Hepatocyte (in vitro differentiated cells): ENCODE measurements around the gene CMSS1. TPM values are rescaled to one million over a fixed set of nuclear protein-coding genes. Genes with fewer than 3 reads are reported as not detected.

Source experiments
- DNase-seq: peaks from one replicate; pipeline ENCODE4 v3.0.0-alpha.2; 2016; ENCODE audit warnings: low spot score
- H2AFZ ChIP-seq: fragments of 200-600 bp; sonication (generic); 2 replicates; pipeline ENCODE4 v1.6.0; 2016; ENCODE audit warnings: antibody characterized with exemption, mild to moderate bottlenecking
- H3K27ac ChIP-seq: fragments of 200-600 bp; sonication (generic); 2 replicates; pipeline ENCODE4 v1.5.1; 2016; ENCODE audit warnings: mild to moderate bottlenecking
- H3K27me3 ChIP-seq: fragments of 200-600 bp; sonication (generic); 2 replicates; pipeline ENCODE4 v1.6.1; 2016
- H3K36me3 ChIP-seq: fragments of 200-600 bp; sonication (generic); replicated peaks from 2 replicates; pipeline ENCODE4 v1.5.1; 2016; ENCODE audit warnings: low read depth; ENCODE audit not compliant: insufficient read depth
- H3K4me1 ChIP-seq: fragments of 200-600 bp; sonication (generic); 2 replicates; pipeline ENCODE4 v1.5.1; 2016; ENCODE audit warnings: mild to moderate bottlenecking, moderate library complexity; ENCODE audit not compliant: insufficient read depth
- H3K4me2 ChIP-seq: fragments of 200-600 bp; sonication (generic); 2 replicates; pipeline ENCODE4 v1.6.0; 2016
- H3K4me3 ChIP-seq: fragments of 200-600 bp; sonication (generic); 2 replicates; pipeline ENCODE4 v1.5.1; 2016; ENCODE audit warnings: mild to moderate bottlenecking
- H3K79me2 ChIP-seq: fragments of 200-600 bp; sonication (generic); 2 replicates; pipeline ENCODE4 v1.6.0; 2017; ENCODE audit warnings: mild to moderate bottlenecking
- H3K9me2 ChIP-seq: fragments of 200-600 bp; sonication (generic); replicated peaks from 2 replicates; pipeline ENCODE4 v1.6.0; 2017; ENCODE audit warnings: mild to moderate bottlenecking; ENCODE audit not compliant: insufficient read depth
- H3K9me3 ChIP-seq: fragments of 200-600 bp; sonication (generic); 2 replicates; pipeline ENCODE4 v1.5.1; 2016; ENCODE audit warnings: low read depth, mild to moderate bottlenecking
- H4K20me1 ChIP-seq: fragments of 200-600 bp; sonication (generic); 2 replicates; pipeline ENCODE4 v1.6.0; 2016; ENCODE audit warnings: mild to moderate bottlenecking; ENCODE audit not compliant: insufficient read depth, poor library complexity, severe bottlenecking
- EZH2 ChIP-seq: fragments of 200-600 bp; sonication (generic); IDR thresholded peaks from 2 replicates; pipeline ENCODE4 v1.6.1; 2016; ENCODE audit warnings: antibody characterized with exemption, mild to moderate bottlenecking, borderline replicate concordance
- EZH2phosphoT487 ChIP-seq: fragments of 200-600 bp; sonication (generic); IDR thresholded peaks from one replicate; pipeline ENCODE4 v1.6.1; 2018; ENCODE audit warnings: antibody characterized with exemption, mild to moderate bottlenecking, low read depth, moderate library complexity; ENCODE audit not compliant: unreplicated experiment, severe bottlenecking
- WGBS: methylation state at CpG from one replicate; pipeline ENCODE4 v1.1.6; 2016; ENCODE audit warnings: low lambda C conversion rate; ENCODE audit errors: missing lambda C conversion rate; 5-methylcytosine and 5-hydroxymethylcytosine counted together
- polyA plus RNA-seq: library from polyadenylated mRNA; unstranded; fragments of >200 nt; fragmentation: Nextera tagmentation; extraction: Ambion mirVana; gene quantifications from 2 replicates; pipeline ENCODE4 v1.2.1, GENCODE V29; 2016
- total RNA-seq: library from RNA; depleted of rRNA; stranded (reverse); fragments of >200 nt; gene quantifications from 2 replicates; pipeline ENCODE4 v1.2.3, GENCODE V29; 2014
- TF ChIP-seq, protein P1 (sequence below): fragments of 200-600 bp; sonication (generic); IDR thresholded peaks from 2 replicates; pipeline ENCODE4 v1.5.1; 2016; ENCODE audit warnings: antibody characterized with exemption, mild to moderate bottlenecking; ENCODE audit not compliant: poor library complexity

CMSS1 gene
- total and polyA plus RNA-seq, 2 experiments from 2014 or later: 11.8 to 17.0 TPM

DNA sequence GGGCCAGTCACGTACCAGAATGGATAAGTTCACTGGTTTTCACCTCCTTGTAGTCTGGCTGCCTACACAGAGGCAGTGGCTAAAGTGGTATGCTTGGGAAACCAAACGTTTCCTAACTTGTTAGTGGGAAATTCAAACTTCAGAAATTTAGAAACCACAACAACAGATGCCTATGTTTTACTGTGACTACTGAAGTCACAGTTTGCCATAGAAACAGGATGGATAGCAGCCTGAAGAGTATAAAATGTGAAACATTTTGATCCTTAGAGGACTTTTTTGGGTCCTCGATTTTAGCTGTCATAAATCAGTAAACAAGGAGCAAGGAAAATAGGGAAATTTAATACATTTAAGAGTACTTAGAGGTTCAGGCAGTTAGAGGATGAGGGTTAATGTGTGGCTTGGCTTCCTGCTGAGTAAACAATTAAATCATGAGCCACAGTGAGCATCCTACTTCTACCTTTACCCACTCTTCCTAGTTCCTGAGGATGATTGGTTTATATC is 48.6 kb downstream of the CMSS1 start:
- WGBS: 49% methylated on average over 3 of the region's 3 CpGs
- Histone ChIP-seq H4K20me1 (peaks cover 11% of the 10 kb centered on the region), H3K4me2 (peak overlapping the region; percentile 16), H3K27ac (peak overlapping the region; percentile 1), H3K9me2 (no peaks in the 10 kb centered on the region), H3K79me2 (peaks cover 100% of the 10 kb centered on the region), H3K9me3 (no peaks in the 10 kb centered on the region), H3K36me3 (no peaks in the 10 kb centered on the region), H3K27me3 (no peaks in the 10 kb centered on the region), H2AFZ (no peak overlapping the region), H3K4me1 (peaks cover 52% of the 10 kb centered on the region), H3K4me3 (no peak overlapping the region)
- DNase-seq: no peak
- TF ChIP-seq EZH2phosphoT487 (no peak), EZH2 (no peak)
- TF ChIP-seq, protein P1, sequence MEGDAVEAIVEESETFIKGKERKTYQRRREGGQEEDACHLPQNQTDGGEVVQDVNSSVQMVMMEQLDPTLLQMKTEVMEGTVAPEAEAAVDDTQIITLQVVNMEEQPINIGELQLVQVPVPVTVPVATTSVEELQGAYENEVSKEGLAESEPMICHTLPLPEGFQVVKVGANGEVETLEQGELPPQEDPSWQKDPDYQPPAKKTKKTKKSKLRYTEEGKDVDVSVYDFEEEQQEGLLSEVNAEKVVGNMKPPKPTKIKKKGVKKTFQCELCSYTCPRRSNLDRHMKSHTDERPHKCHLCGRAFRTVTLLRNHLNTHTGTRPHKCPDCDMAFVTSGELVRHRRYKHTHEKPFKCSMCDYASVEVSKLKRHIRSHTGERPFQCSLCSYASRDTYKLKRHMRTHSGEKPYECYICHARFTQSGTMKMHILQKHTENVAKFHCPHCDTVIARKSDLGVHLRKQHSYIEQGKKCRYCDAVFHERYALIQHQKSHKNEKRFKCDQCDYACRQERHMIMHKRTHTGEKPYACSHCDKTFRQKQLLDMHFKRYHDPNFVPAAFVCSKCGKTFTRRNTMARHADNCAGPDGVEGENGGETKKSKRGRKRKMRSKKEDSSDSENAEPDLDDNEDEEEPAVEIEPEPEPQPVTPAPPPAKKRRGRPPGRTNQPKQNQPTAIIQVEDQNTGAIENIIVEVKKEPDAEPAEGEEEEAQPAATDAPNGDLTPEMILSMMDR: no peak

GRCh38 chr3:99867594-99868310 is 50.1 kb downstream of the CMSS1 start:
- WGBS: 59% methylated on average over 3 of the region's 3 CpGs
- H3K4me1 ChIP-seq: peaks cover 52% of the 10 kb centered on the region
- H3K4me2 ChIP-seq: peak overlapping the region; percentile 16
- H3K27ac ChIP-seq: peak overlapping the region; percentile 1
- H3K36me3 ChIP-seq: no peaks in the 10 kb centered on the region
- no peaks in the 10 kb centered on the region for H3K9me2 ChIP-seq
- no peaks in the 10 kb centered on the region for H3K27me3 ChIP-seq
- H4K20me1 ChIP-seq: peaks cover 11% of the 10 kb centered on the region
- TF ChIP-seq EZH2phosphoT487 (no peak), EZH2 (no peak)
- TF ChIP-seq, protein P1: no peak
- H3K79me2 ChIP-seq: peaks cover 100% of the 10 kb centered on the region
- no peaks in the 10 kb centered on the region for H3K9me3 ChIP-seq
- H3K4me3 ChIP-seq: no peak overlapping the region
- no peak for DNase-seq
- no peak overlapping the region for H2AFZ ChIP-seq

- Histone ChIP-seq H2AFZ (no peak overlapping the region), H3K79me2 (peaks cover 100% of the 10 kb centered on the region), H3K4me1 (peaks cover 52% of the 10 kb centered on the region), H3K27ac (peak overlapping the region; percentile 96), H4K20me1 (peaks cover 11% of the 10 kb centered on the region), H3K9me2 (no peaks in the 10 kb centered on the region), H3K4me2 (peak overlapping the region; percentile 74), H3K9me3 (no peaks in the 10 kb centered on the region), H3K4me3 (no peak overlapping the region), H3K36me3 (no peaks in the 10 kb centered on the region), H3K27me3 (no peaks in the 10 kb centered on the region)
- peak; percentile 49 for DNase-seq
- TF ChIP-seq EZH2 (no peak), EZH2phosphoT487 (no peak)
- TF ChIP-seq, protein P1: no peak
- 5% methylated on average over 1 of the region's 1 CpG for WGBS
These were observed 50.6 kb downstream of the CMSS1 start for GRCh38 chr3:99868311-99868646.
